PC-9 (cell line): Measurements from ENCODE around the gene PAX8. TPM values are rescaled to one million over a fixed set of nuclear protein-coding genes. Genes with fewer than 3 reads are reported as not detected.

ENCODE experiments used
- BruUV-seq: library from RNA; stranded (reverse); fragments of 400-500 nt; replicated peaks from 2 replicates; lab custom pipeline; 2021; lab: Mats Ljungman, UMichigan
- CTCF ChIA-PET: fragments of 300-600 bp; sonication (Branson Sonifier 250); formaldehyde crosslinking; loops from one replicate; lab custom pipeline; 2022; ENCODE audit warnings: antibody characterized with exemption; lab: Charles Lee
- POLR2A ChIA-PET: fragments of 300-600 bp; sonication (Branson Sonifier 250); formaldehyde crosslinking; loops from one replicate; lab custom pipeline; 2022; ENCODE audit warnings: antibody characterized with exemption; ENCODE audit not compliant: unreplicated experiment; lab: Charles Lee
- DNase-seq, 2 experiments: peaks; one replicate each; pipeline versions ENCODE4 v3.0.0 to v3.0.0-alpha.2; 2015 to 2022; ENCODE audit warnings: mixed read lengths in 1 of 2
- H2AFZ ChIP-seq: fragments of 200-600 bp; sonication (generic); 2 replicates; pipeline ENCODE4 v1.8.1; 2017; ENCODE audit warnings: antibody characterized with exemption
- H3F3A ChIP-seq: fragments of 200-600 bp; sonication (generic); 2 replicates; pipeline ENCODE4 v1.8.1; 2017; ENCODE audit warnings: antibody characterized with exemption, mild to moderate bottlenecking, low read depth; ENCODE audit not compliant: insufficient read depth
- H3K27ac ChIP-seq: fragments of 200-600 bp; sonication (generic); 2 replicates; pipeline ENCODE4 v1.6.1; 2016; ENCODE audit warnings: mixed run types
- H3K27me3 ChIP-seq: fragments of 200-600 bp; sonication (generic); 2 replicates; pipeline ENCODE4 v1.6.1; 2016; ENCODE audit warnings: low read depth, mixed run types; ENCODE audit not compliant: insufficient read depth
- H3K36me3 ChIP-seq: fragments of 200-600 bp; sonication (generic); 2 replicates; pipeline ENCODE4 v1.6.1; 2016; ENCODE audit warnings: low read depth, mixed run types
- H3K4me1 ChIP-seq: fragments of 200-600 bp; sonication (generic); replicated peaks from 2 replicates; pipeline ENCODE4 v1.6.1; 2016; ENCODE audit warnings: mixed run types; ENCODE audit not compliant: insufficient read depth
- H3K4me2 ChIP-seq: fragments of 200-600 bp; sonication (generic); 2 replicates; pipeline ENCODE4 v1.6.1; 2017; ENCODE audit warnings: mixed run types
- H3K4me3 ChIP-seq: fragments of 200-600 bp; sonication (generic); 2 replicates; pipeline ENCODE4 v1.6.1; 2016; ENCODE audit warnings: mixed run types
- H3K79me2 ChIP-seq: fragments of 200-600 bp; sonication (generic); 2 replicates; pipeline ENCODE4 v1.6.1; 2017; ENCODE audit warnings: low read depth, mixed run types
- H3K9me2 ChIP-seq: fragments of 200-600 bp; sonication (generic); 2 replicates; pipeline ENCODE4 v1.8.1; 2017; ENCODE audit warnings: mild to moderate bottlenecking; ENCODE audit not compliant: insufficient read depth
- H3K9me3 ChIP-seq: fragments of 200-600 bp; sonication (generic); 2 replicates; pipeline ENCODE4 v1.8.1; 2016; ENCODE audit warnings: low read depth; ENCODE audit not compliant: insufficient read depth
- H4K20me1 ChIP-seq: fragments of 200-600 bp; sonication (generic); 2 replicates; pipeline ENCODE4 v1.8.1; 2017; ENCODE audit not compliant: insufficient read depth
- EZH2 ChIP-seq: fragments of 200-600 bp; sonication (generic); IDR thresholded peaks from 2 replicates; pipeline ENCODE4 v1.8.0; 2017; ENCODE audit warnings: antibody characterized with exemption, low read depth
- intact Hi-C: fragments of 100-400 bp; cut with micrococcal nuclease; formaldehyde crosslinking; loops from one replicate; pipeline ENCODE4 v1.10.0; 2022; ENCODE audit not compliant: unreplicated experiment
- total RNA-seq: library from RNA; stranded (reverse); gene quantifications from 2 replicates; pipeline ENCODE4 v1.2.3, GENCODE V29; 2021
- TF ChIP-seq, protein P1 (sequence below): fragments of 200-600 bp; sonication (generic); conservative IDR thresholded peaks from 2 replicates; pipeline ENCODE4 v1.6.1; 2017; ENCODE audit warnings: mixed run types, antibody characterized with exemption, mild to moderate bottlenecking, moderate library complexity

The PAX8 gene
- total RNA-seq, 1 experiment from 2014 or later: 5.8 TPM

DNA sequence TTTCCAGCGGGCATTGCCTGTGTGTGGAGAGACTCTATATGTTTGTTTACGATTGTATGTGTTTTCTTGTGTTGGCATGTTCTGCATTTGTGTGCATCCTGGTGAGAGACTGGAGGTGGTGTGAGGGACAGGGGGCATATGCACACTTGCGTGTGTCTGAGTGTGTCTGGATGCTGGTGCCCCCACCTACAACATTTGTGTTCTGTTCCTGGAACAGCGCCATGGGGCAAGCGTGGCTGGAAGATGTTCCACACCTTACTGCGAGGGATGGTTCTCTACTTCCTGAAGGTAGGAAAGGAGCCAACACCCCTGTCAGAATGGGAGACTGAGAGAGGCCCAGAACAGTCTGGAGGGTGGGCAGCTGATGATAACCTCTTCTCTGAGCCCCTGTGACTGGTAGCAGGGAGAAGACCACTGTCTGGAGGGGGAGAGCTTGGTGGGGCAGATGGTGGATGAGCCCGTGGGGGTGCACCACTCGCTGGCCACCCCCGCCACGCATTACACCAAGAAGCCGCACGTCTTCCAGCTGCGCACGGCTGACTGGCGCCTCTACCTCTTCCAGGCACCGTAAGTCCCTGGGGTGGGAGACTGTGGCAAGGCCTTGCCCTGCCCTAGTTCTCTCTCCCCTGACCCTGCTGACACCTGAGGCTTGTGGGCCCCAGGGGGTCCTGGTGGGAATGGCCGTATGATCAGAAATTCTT, 81.2 kb downstream of the PAX8 start:
- no peaks in the 10 kb centered on the region for H3K9me2 ChIP-seq
- no peaks in the 10 kb centered on the region for H3K9me3 ChIP-seq
- H2AFZ ChIP-seq: no peak overlapping the region
- H3F3A ChIP-seq: peaks cover 8% of the 10 kb centered on the region; the same call in 1 of the 2 replicates
- no peaks in the 10 kb centered on the region for H4K20me1 ChIP-seq
- H3K4me2 ChIP-seq: no peak overlapping the region; the same call in 1 of the 2 replicates
- H3K27ac ChIP-seq: no peak overlapping the region
- H3K79me2 ChIP-seq: peaks cover 11% of the 10 kb centered on the region; the same call in 1 of the 2 replicates
- no peaks in the 10 kb centered on the region for H3K27me3 ChIP-seq
- no peak for DNase-seq
- H3K36me3 ChIP-seq: no peaks in the 10 kb centered on the region
- POLR2A ChIA-PET: no interaction called here
- H3K4me3 ChIP-seq: no peak overlapping the region
- CTCF ChIA-PET: interaction anchor here (1.2 to 4.0 kb wide), 4 partner anchors 43 to 120 kb away, joined by 3 to 66 read pairs (median 7); no protein-coding TSS in a partner anchor
- TF ChIP-seq EZH2: no peak
- TF ChIP-seq, protein P1, sequence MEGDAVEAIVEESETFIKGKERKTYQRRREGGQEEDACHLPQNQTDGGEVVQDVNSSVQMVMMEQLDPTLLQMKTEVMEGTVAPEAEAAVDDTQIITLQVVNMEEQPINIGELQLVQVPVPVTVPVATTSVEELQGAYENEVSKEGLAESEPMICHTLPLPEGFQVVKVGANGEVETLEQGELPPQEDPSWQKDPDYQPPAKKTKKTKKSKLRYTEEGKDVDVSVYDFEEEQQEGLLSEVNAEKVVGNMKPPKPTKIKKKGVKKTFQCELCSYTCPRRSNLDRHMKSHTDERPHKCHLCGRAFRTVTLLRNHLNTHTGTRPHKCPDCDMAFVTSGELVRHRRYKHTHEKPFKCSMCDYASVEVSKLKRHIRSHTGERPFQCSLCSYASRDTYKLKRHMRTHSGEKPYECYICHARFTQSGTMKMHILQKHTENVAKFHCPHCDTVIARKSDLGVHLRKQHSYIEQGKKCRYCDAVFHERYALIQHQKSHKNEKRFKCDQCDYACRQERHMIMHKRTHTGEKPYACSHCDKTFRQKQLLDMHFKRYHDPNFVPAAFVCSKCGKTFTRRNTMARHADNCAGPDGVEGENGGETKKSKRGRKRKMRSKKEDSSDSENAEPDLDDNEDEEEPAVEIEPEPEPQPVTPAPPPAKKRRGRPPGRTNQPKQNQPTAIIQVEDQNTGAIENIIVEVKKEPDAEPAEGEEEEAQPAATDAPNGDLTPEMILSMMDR: no peak
- intact Hi-C loops: loop anchor here (2.0 kb wide), 2 partner anchors 119 to 239 kb away; no protein-coding TSS in a partner anchor
- H3K4me1 ChIP-seq: peaks cover 6% of the 10 kb centered on the region; the same call in 1 of the 2 replicates
- BruUV-seq: no TSS peak

DNA sequence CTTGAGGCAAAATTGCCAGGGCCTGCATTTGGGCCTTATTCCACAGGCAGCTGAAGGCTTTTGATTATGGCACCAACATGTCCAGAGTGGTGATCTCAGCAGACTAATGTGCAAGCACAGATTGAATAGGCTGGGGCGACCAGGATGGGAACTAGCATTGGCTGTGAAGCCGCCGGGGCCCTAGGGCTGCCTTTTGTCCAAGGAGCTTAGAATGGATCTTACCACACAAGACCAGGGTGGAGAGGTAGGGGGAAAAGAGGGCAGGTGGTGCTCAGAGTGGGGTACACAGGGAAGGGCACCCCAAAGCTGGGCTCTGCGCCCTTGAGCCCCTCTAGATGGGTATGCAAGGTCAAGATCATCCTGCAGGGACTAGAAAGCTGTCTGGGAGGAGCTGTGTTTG, 81.9 kb downstream of the PAX8 start:
- POLR2A ChIA-PET: no interaction called here
- Histone ChIP-seq H3K4me1 (peaks cover 6% of the 10 kb centered on the region; the same call in 1 of the 2 replicates), H2AFZ (no peak overlapping the region), H3K27ac (no peak overlapping the region), H3K36me3 (no peaks in the 10 kb centered on the region), H4K20me1 (no peaks in the 10 kb centered on the region), H3K4me2 (no peak overlapping the region), H3K27me3 (no peaks in the 10 kb centered on the region), H3F3A (peaks cover 8% of the 10 kb centered on the region; the same call in 1 of the 2 replicates), H3K9me3 (no peaks in the 10 kb centered on the region), H3K79me2 (peaks cover 11% of the 10 kb centered on the region; the same call in 1 of the 2 replicates), H3K4me3 (no peak overlapping the region), H3K9me2 (no peaks in the 10 kb centered on the region)
- DNase-seq: no peak
- CTCF ChIA-PET: interaction anchor here (0.6 to 1.2 kb wide), 2 partner anchors 106 to 117 kb away, joined by 3 to 4 read pairs; no protein-coding TSS in a partner anchor
- intact Hi-C loops: no loop called here
- no TSS peak for BruUV-seq
- TF ChIP-seq, protein P1: no peak
- TF ChIP-seq EZH2: no peak

DNA sequence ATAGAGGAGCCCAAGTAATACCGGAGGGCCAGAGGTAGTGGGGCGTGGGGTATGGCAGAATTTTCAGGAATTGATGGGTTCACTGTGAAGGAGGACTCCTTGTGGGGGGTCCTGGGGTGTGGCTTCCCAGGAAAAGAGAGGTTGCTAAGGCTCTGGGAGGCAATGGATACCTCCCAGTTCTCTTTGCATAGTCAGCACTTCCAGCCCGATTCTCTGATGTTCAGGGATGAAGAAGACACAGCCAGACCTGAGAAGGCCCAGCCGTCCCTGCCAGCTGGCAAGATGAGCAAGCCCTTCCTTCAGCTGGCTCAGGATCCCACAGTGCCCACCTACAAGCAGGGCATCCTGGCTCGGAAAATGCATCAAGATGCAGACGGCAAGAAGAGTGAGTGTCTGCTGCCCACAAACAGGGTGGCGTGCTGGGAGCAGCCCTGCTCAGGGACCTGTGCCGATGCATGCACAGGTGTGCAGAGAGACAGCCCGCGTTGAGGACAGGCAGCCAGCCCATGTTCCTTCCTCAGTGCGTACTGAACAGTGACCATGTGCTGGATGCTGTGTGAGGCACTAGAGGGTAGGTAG, 82.7 kb downstream of the PAX8 start:
- Histone ChIP-seq H4K20me1 (no peaks in the 10 kb centered on the region), H3K79me2 (peaks cover 11% of the 10 kb centered on the region; the same call in 1 of the 2 replicates), H3K4me2 (no peak overlapping the region), H3K27ac (no peak overlapping the region), H2AFZ (no peak overlapping the region), H3K27me3 (no peaks in the 10 kb centered on the region), H3K36me3 (no peaks in the 10 kb centered on the region), H3K9me3 (no peaks in the 10 kb centered on the region), H3K9me2 (no peaks in the 10 kb centered on the region), H3K4me3 (no peak overlapping the region), H3K4me1 (peaks cover 6% of the 10 kb centered on the region; the same call in 1 of the 2 replicates), H3F3A (peaks cover 7% of the 10 kb centered on the region; the same call in 1 of the 2 replicates)
- intact Hi-C loops: no loop called here
- BruUV-seq: no TSS peak
- ChIA-PET CTCF (no interaction called here), POLR2A (no interaction called here)
- TF ChIP-seq EZH2: no peak
- TF ChIP-seq, protein P1: no peak
- no peak for DNase-seq
